Measurements from ENCODE around the gene IRF7. TPM values are rescaled to one million over a fixed set of nuclear protein-coding genes. Genes with fewer than 3 reads are reported as not detected.

The IRF7 gene
- total and polyA plus RNA-seq, 9 of the 15 experiments (the other 6 are each of a cell fraction or from before 2014, with no cell fraction given), result 0.27 to 7.6 (median 1.8) TPM

GRCh38 chr11:571802-572185, 44.0 kb downstream of the IRF7 start:
- in situ Hi-C loops (cut with MboI), result no loop called here
- ChIA-PET CTCF (ENCODE audit: low intra/inter-chr PET ratio) (no interaction called here), POLR2A (interaction anchor here (0.6 kb wide), 1 partner anchor 69 kb away, joined by 3 read pairs; no protein-coding TSS in a partner anchor)
- Histone ChIP-seq H3K27ac (ENCODE audit: extremely low read depth, low read depth, low read length) (no peak overlapping the region), H3K4me2 (ENCODE audit: insufficient read depth, low read length) (no peak overlapping the region), H3K9me3 (replicated peaks; ENCODE audit: control insufficient read depth, insufficient read depth, low read depth, low read length) (no peaks in the 10 kb centered on the region), H3K36me3 (ENCODE audit: control insufficient read depth, insufficient read depth, low read length) (peaks cover 5% of the 10 kb centered on the region; the same call in 2 of the 3 replicates), H3K4me1 (replicated peaks in 1 of 2; ENCODE audit: control insufficient read depth in 2 of 2, insufficient read depth in 2 of 2, low read length in 2 of 2) (peaks cover 35 to 68% of the 10 kb centered on the region in 2 experiments), H3K9me1 (ENCODE audit: control insufficient read depth, insufficient read depth, low read length) (no peaks in the 10 kb centered on the region), H3K4me3 (no peak overlapping the region), H2AFZ (ENCODE audit: low read depth, low read length) (no peak overlapping the region), H3K27me3 (ENCODE audit: control insufficient read depth in 2 of 2, insufficient read depth in 2 of 2, low read length in 2 of 2) (no peaks in the 10 kb centered on the region), H3K9ac (ENCODE audit: insufficient read depth in 1 of 2, low read depth in 2 of 2, low read length in 2 of 2) (peak overlapping the region in 1 of 2 experiments; percentile 48; a peak in 1 of 4 replicates), H4K20me1 (replicated peaks; ENCODE audit: control insufficient read depth, insufficient read depth, low read length) (peaks cover under 1% of the 10 kb centered on the region; the same call in 1 of the 2 replicates), H3K79me2 (ENCODE audit: control insufficient read depth, insufficient read depth, low read length) (peaks cover 45% of the 10 kb centered on the region)
- intact Hi-C loops (cut with micrococcal nuclease), result no loop called here
- 73% methylated on average over 6 of the region's 8 CpGs for WGBS (ENCODE audit: insufficient coverage, low coverage, missing lambda C conversion rate)
- BruUV-seq (replicated peaks), result no TSS peak
- TF ChIP-seq GTF2F1 (IDR thresholded peaks at IDR 0.05; ENCODE audit: low read depth, low read length), result no peak
- TF ChIP-seq RREB1 (CRISPR knock-in tag; IDR thresholded peaks at IDR 0.05), result no peak
- TF ChIP-seq TFE3 (CRISPR knock-in tag; IDR thresholded peaks at IDR 0.05), result no peak
- no peak for TF ChIP-seq PHB (CRISPR knock-in tag; IDR thresholded peaks at IDR 0.05)
- TF ChIP-seq NEUROD1 (IDR thresholded peaks at IDR 0.05; ENCODE audit: borderline replicate concordance, low read depth, low read length, partially characterized antibody), result no peak
- no peak for TF ChIP-seq SMARCC2 (IDR thresholded peaks at IDR 0.05; ENCODE audit: low read depth)
- no peak for TF ChIP-seq SP1 (CRISPR knock-in tag; IDR thresholded peaks at IDR 0.05)
- no peak for TF ChIP-seq NFIX (CRISPR knock-in tag; IDR thresholded peaks at IDR 0.05; ENCODE audit: low read depth)
- no peak for TF ChIP-seq CGGBP1 (CRISPR knock-in tag; IDR thresholded peaks at IDR 0.05)
- no peak for TF ChIP-seq ZNF23 (CRISPR knock-in tag; IDR thresholded peaks at IDR 0.05)
- TF ChIP-seq WHSC1 (IDR thresholded peaks at IDR 0.05; ENCODE audit: low read length), result no peak
- no peak for TF ChIP-seq HMG20B (CRISPR knock-in tag; IDR thresholded peaks at IDR 0.05)
- no peak for TF ChIP-seq NCOA6 (IDR thresholded peaks at IDR 0.05)
- TF ChIP-seq HDAC3 (IDR thresholded peaks at IDR 0.05; ENCODE audit: borderline replicate concordance, partially characterized antibody), result no peak
- no peak for TF ChIP-seq NFATC3 (IDR thresholded peaks at IDR 0.05)
- FAIRE-seq (no peak), DNase-seq (ENCODE audit: extremely low read depth in 1 of 4, low spot score in 3 of 4) (no peak), ATAC-seq (no peak)
